ENCODE data around the gene PPP1R36.

DNA sequence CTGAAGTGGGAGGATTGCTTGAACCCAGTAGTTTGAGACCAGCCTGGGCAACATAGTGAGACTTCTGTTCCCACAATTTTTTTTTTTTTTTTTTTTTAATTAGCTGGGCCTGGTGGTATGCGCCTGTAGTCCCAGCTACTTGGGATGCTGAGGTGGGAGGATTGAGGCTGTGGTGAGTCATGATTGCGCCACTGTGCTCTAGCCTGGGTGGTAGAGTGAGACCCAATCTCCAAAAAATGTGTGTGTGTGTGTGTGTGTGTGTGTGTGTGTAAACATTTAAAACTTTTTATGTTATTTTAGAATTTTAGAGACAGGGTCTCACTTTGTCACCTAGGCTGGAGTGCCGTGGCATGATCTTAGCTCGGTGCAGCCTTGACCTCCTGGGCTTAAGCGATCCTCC lies 6.8 kb downstream of the PPP1R36 start:
- TF ChIP-seq, protein P1, sequence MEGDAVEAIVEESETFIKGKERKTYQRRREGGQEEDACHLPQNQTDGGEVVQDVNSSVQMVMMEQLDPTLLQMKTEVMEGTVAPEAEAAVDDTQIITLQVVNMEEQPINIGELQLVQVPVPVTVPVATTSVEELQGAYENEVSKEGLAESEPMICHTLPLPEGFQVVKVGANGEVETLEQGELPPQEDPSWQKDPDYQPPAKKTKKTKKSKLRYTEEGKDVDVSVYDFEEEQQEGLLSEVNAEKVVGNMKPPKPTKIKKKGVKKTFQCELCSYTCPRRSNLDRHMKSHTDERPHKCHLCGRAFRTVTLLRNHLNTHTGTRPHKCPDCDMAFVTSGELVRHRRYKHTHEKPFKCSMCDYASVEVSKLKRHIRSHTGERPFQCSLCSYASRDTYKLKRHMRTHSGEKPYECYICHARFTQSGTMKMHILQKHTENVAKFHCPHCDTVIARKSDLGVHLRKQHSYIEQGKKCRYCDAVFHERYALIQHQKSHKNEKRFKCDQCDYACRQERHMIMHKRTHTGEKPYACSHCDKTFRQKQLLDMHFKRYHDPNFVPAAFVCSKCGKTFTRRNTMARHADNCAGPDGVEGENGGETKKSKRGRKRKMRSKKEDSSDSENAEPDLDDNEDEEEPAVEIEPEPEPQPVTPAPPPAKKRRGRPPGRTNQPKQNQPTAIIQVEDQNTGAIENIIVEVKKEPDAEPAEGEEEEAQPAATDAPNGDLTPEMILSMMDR (IDR thresholded peaks at IDR 0.05) = no peak
- TF ChIP-seq POLR2A (IDR thresholded peaks at IDR 0.05) = no peak
